Trophoblast cell (in vitro differentiated cells and primary cell): Measurements from ENCODE around the gene USH2A.

Experiments
- DNase-seq, 2 donors: peaks; one replicate each; pipeline ENCODE4 v3.0.0-alpha.2; 2016
- H2AFZ ChIP-seq: 2 replicates; pipeline ENCODE4 v1.6.1; 2013; ENCODE audit warnings: low read length, moderate library complexity, mild to moderate bottlenecking; ENCODE audit not compliant: insufficient read depth, poor library complexity
- H2AK5ac ChIP-seq: 2 replicates; pipeline ENCODE4 v1.6.1; 2013; ENCODE audit warnings: mild to moderate bottlenecking, low read length
- H2BK120ac ChIP-seq: 2 replicates; pipeline ENCODE4 v1.6.1; 2013; ENCODE audit warnings: low read length, mild to moderate bottlenecking, moderate library complexity; ENCODE audit not compliant: insufficient read depth, poor library complexity
- H2BK12ac ChIP-seq: 2 replicates; pipeline ENCODE4 v1.6.1; 2013; ENCODE audit warnings: mild to moderate bottlenecking, low read length, moderate library complexity
- H2BK5ac ChIP-seq: 2 replicates; pipeline ENCODE4 v1.6.1; 2013; ENCODE audit warnings: low read length, low read depth, moderate library complexity, mild to moderate bottlenecking; ENCODE audit not compliant: poor library complexity
- H3K14ac ChIP-seq: 2 replicates; pipeline ENCODE4 v1.6.1; 2013; ENCODE audit warnings: mild to moderate bottlenecking, low read length
- H3K18ac ChIP-seq: 2 replicates; pipeline ENCODE4 v1.6.1; 2013; ENCODE audit warnings: mild to moderate bottlenecking, low read length
- H3K23ac ChIP-seq: 2 replicates; pipeline ENCODE4 v1.6.1; 2013; ENCODE audit warnings: low read length
- H3K27ac ChIP-seq: 2 replicates; pipeline ENCODE4 v1.5.1; 2013; ENCODE audit warnings: low read depth, mild to moderate bottlenecking, inconsistent platforms, low read length, moderate library complexity
- H3K27me3 ChIP-seq: 2 replicates; pipeline ENCODE4 v1.6.1; 2013; ENCODE audit warnings: inconsistent platforms, mild to moderate bottlenecking, low read length, moderate library complexity; ENCODE audit not compliant: insufficient read depth
- H3K36me3 ChIP-seq, 2 experiments: 1 replicate in 1 of 2; 2 replicates in 1 of 2; pipeline ENCODE4 v1.6.1; 2013; ENCODE audit warnings: low read length in 2 of 2, mild to moderate bottlenecking in 2 of 2, moderate library complexity in 1 of 2; ENCODE audit not compliant: insufficient read depth in 2 of 2, control insufficient read depth in 1 of 2
- H3K4ac ChIP-seq: 2 replicates; pipeline ENCODE4 v1.6.1; 2013; ENCODE audit warnings: low read depth, mild to moderate bottlenecking, low read length, moderate library complexity
- H3K4me1 ChIP-seq, 2 experiments: 1 replicate in 1 of 2; 2 replicates in 1 of 2; pipeline ENCODE4 v1.6.1; 2013; ENCODE audit warnings: low read length in 2 of 2, mild to moderate bottlenecking in 2 of 2, moderate library complexity in 1 of 2; ENCODE audit not compliant: insufficient read depth in 2 of 2, control insufficient read depth in 1 of 2
- H3K4me2 ChIP-seq: 2 replicates; pipeline ENCODE4 v1.6.1; 2013; ENCODE audit warnings: inconsistent platforms, mild to moderate bottlenecking, low read length, moderate library complexity
- H3K4me3 ChIP-seq: 2 replicates; pipeline ENCODE4 v1.5.1; 2013; ENCODE audit warnings: mild to moderate bottlenecking, low read depth, low read length, inconsistent platforms
- H3K79me1 ChIP-seq: one replicate; pipeline ENCODE4 v1.6.1; 2013; ENCODE audit warnings: low read length
- H3K79me2 ChIP-seq: 2 replicates; pipeline ENCODE4 v1.6.1; 2013; ENCODE audit warnings: low read length, mild to moderate bottlenecking; ENCODE audit not compliant: control insufficient read depth, insufficient read depth, poor library complexity
- H3K9ac ChIP-seq: 2 replicates; pipeline ENCODE4 v1.6.1; 2013; ENCODE audit warnings: mild to moderate bottlenecking, low read length
- H3K9me3 ChIP-seq: 2 replicates; pipeline ENCODE4 v1.6.1; 2013; ENCODE audit warnings: low read depth, mild to moderate bottlenecking, control low read depth, inconsistent platforms, low read length; ENCODE audit not compliant: insufficient read depth
- H4K12ac ChIP-seq: 2 replicates; pipeline ENCODE4 v1.6.1; 2013; ENCODE audit warnings: low read depth, mild to moderate bottlenecking, low read length, moderate library complexity
- H4K8ac ChIP-seq: 2 replicates; pipeline ENCODE4 v1.6.1; 2013; ENCODE audit warnings: low read depth, mild to moderate bottlenecking, low read length, moderate library complexity
- H4K91ac ChIP-seq: one replicate; pipeline ENCODE4 v1.6.1; 2013; ENCODE audit warnings: low read depth, mild to moderate bottlenecking, low read length, moderate library complexity
- WGBS: extraction: QIAGEN DNeasy Blood & Tissue Kit; methylation state at CpG from one replicate; pipeline ENCODE4 v1.1.7; 2013; ENCODE audit warnings: missing lambda C conversion rate; ENCODE audit not compliant: insufficient read length, insufficient coverage; ENCODE audit errors: extremely low coverage; 5-methylcytosine and 5-hydroxymethylcytosine counted together

The USH2A gene

GRCh38 chr1:215911406-215911968 lies 511.8 kb downstream of the USH2A start:
- no peaks in the 10 kb centered on the region for H3K36me3 ChIP-seq
- no peak overlapping the region for H3K9ac ChIP-seq
- no peak overlapping the region for H2AFZ ChIP-seq
- H3K4me2 ChIP-seq = no peak overlapping the region
- no peak overlapping the region for H2BK5ac ChIP-seq
- H3K27ac ChIP-seq = no peak overlapping the region
- no peak overlapping the region for H2BK12ac ChIP-seq
- H2BK120ac ChIP-seq = no peak overlapping the region
- no peaks in the 10 kb centered on the region for H3K9me3 ChIP-seq
- no CpG with 5 or more reads among the region's 1 CpG for WGBS
- no peaks in the 10 kb centered on the region for H3K4me1 ChIP-seq
- H4K91ac ChIP-seq = no peak overlapping the region
- no peak overlapping the region for H3K23ac ChIP-seq
- no peak overlapping the region for H3K18ac ChIP-seq
- no peaks in the 10 kb centered on the region for H3K79me1 ChIP-seq
- no peaks in the 10 kb centered on the region for H3K27me3 ChIP-seq
- DNase-seq = peak in 1 of 2 donors; percentile 33
- H4K12ac ChIP-seq = no peak overlapping the region
- no peak overlapping the region for H2AK5ac ChIP-seq
- no peak overlapping the region for H3K4ac ChIP-seq
- no peaks in the 10 kb centered on the region for H3K79me2 ChIP-seq
- no peak overlapping the region for H3K4me3 ChIP-seq
- no peak overlapping the region for H3K14ac ChIP-seq
- no peak overlapping the region for H4K8ac ChIP-seq

- Histone ChIP-seq H3K79me1 (no peaks in the 10 kb centered on the region), H3K4me3 (no peak overlapping the region), H3K27ac (no peak overlapping the region), H3K4me1 (no peaks in the 10 kb centered on the region), H3K14ac (no peak overlapping the region), H2BK5ac (no peak overlapping the region), H4K91ac (no peak overlapping the region), H2AFZ (no peak overlapping the region), H4K12ac (no peak overlapping the region), H3K27me3 (no peaks in the 10 kb centered on the region), H2BK12ac (no peak overlapping the region), H2BK120ac (no peak overlapping the region), H3K18ac (no peak overlapping the region), H3K4me2 (no peak overlapping the region), H3K9ac (no peak overlapping the region), H4K8ac (no peak overlapping the region), H2AK5ac (no peak overlapping the region), H3K4ac (no peak overlapping the region), H3K36me3 (no peaks in the 10 kb centered on the region), H3K79me2 (no peaks in the 10 kb centered on the region), H3K23ac (no peak overlapping the region), H3K9me3 (no peaks in the 10 kb centered on the region)
- WGBS = no CpG with 5 or more reads among the region's 6 CpGs
- no peak for DNase-seq
Observed at GRCh38 chr1:215905493-215906115, 517.6 kb downstream of the USH2A start.

GRCh38 chr1:215900684-215901083 lies 522.6 kb downstream of the USH2A start:
- DNase-seq = no peak
- H3K9ac ChIP-seq = no peak overlapping the region
- no peak overlapping the region for H2AFZ ChIP-seq
- no peak overlapping the region for H3K4me2 ChIP-seq
- no peak overlapping the region for H3K14ac ChIP-seq
- H3K79me2 ChIP-seq = no peaks in the 10 kb centered on the region
- H3K27me3 ChIP-seq = no peaks in the 10 kb centered on the region
- no peak overlapping the region for H3K18ac ChIP-seq
- no peak overlapping the region for H3K23ac ChIP-seq
- no peaks in the 10 kb centered on the region for H3K9me3 ChIP-seq
- H2BK5ac ChIP-seq = no peak overlapping the region
- H3K4me3 ChIP-seq = no peak overlapping the region
- H4K12ac ChIP-seq = no peak overlapping the region
- H2BK120ac ChIP-seq = no peak overlapping the region
- no peak overlapping the region for H3K4ac ChIP-seq
- H3K4me1 ChIP-seq = no peaks in the 10 kb centered on the region
- H4K8ac ChIP-seq = no peak overlapping the region
- H3K36me3 ChIP-seq = no peaks in the 10 kb centered on the region
- H4K91ac ChIP-seq = no peak overlapping the region
- WGBS = no CpG with 5 or more reads among the region's 6 CpGs
- no peak overlapping the region for H3K27ac ChIP-seq
- no peaks in the 10 kb centered on the region for H3K79me1 ChIP-seq
- no peak overlapping the region for H2BK12ac ChIP-seq
- no peak overlapping the region for H2AK5ac ChIP-seq

GRCh38 chr1:215899901-215900300 lies 523.3 kb downstream of the USH2A start:
- H3K4me3 ChIP-seq = no peak overlapping the region
- H3K27me3 ChIP-seq = no peaks in the 10 kb centered on the region
- WGBS = no CpG with 5 or more reads among the region's 5 CpGs
- H4K12ac ChIP-seq = no peak overlapping the region
- H3K4ac ChIP-seq = no peak overlapping the region
- no peaks in the 10 kb centered on the region for H3K36me3 ChIP-seq
- no peak overlapping the region for H3K23ac ChIP-seq
- no peak overlapping the region for H3K9ac ChIP-seq
- no peak overlapping the region for H2BK5ac ChIP-seq
- no peaks in the 10 kb centered on the region for H3K4me1 ChIP-seq
- no peak overlapping the region for H3K27ac ChIP-seq
- H4K91ac ChIP-seq = no peak overlapping the region
- no peak overlapping the region for H2BK12ac ChIP-seq
- H3K79me1 ChIP-seq = no peaks in the 10 kb centered on the region
- DNase-seq = no peak
- H2BK120ac ChIP-seq = no peak overlapping the region
- H3K18ac ChIP-seq = no peak overlapping the region
- H2AFZ ChIP-seq = no peak overlapping the region
- H3K4me2 ChIP-seq = no peak overlapping the region
- no peak overlapping the region for H4K8ac ChIP-seq
- no peak overlapping the region for H3K14ac ChIP-seq
- no peaks in the 10 kb centered on the region for H3K79me2 ChIP-seq
- H2AK5ac ChIP-seq = no peak overlapping the region
- H3K9me3 ChIP-seq = no peaks in the 10 kb centered on the region
